ENCODE results near the gene BCL2. TPM values are rescaled to one million over a fixed set of nuclear protein-coding genes. Genes with fewer than 3 reads are reported as not detected.

BCL2 gene
- total RNA-seq, 1 donor from 2014 or later, result 17.3 TPM

- ATAC-seq, result no peak
- H3K4me3 ChIP-seq, result no peak overlapping the region
- intact Hi-C loops (cut with DNase I), result no loop called here
- no peaks in the 10 kb centered on the region for H3K4me1 ChIP-seq
- no peaks in the 10 kb centered on the region for H3K27me3 ChIP-seq
- TF ChIP-seq CTCF (IDR thresholded peaks at IDR 0.05), result no peak
- no peaks in the 10 kb centered on the region for H3K9me3 ChIP-seq
- H3K36me3 ChIP-seq, result no peaks in the 10 kb centered on the region
- DNase-seq, result no peak
- no peak overlapping the region for H3K27ac ChIP-seq
These were observed 136.2 kb downstream of the BCL2 start for GRCh38 chr18:63183378-63183777.

- no peaks in the 10 kb centered on the region for H3K36me3 ChIP-seq
- intact Hi-C loops (cut with DNase I), result no loop called here
- no peak overlapping the region for H3K27ac ChIP-seq
- ATAC-seq (no peak), DNase-seq (no peak)
- H3K9me3 ChIP-seq, result no peaks in the 10 kb centered on the region
- H3K27me3 ChIP-seq, result no peaks in the 10 kb centered on the region
- no peaks in the 10 kb centered on the region for H3K4me1 ChIP-seq
- TF ChIP-seq CTCF (IDR thresholded peaks at IDR 0.05), result no peak
- H3K4me3 ChIP-seq, result no peak overlapping the region
These were observed 136.7 kb downstream of the BCL2 start for GRCh38 chr18:63182861-63183260.

GRCh38 chr18:63182310-63182772, 137.2 kb downstream of the BCL2 start:
- DNase-seq (no peak), ATAC-seq (no peak)
- H3K4me3 ChIP-seq, result no peak overlapping the region
- intact Hi-C loops (cut with DNase I), result no loop called here
- no peak overlapping the region for H3K27ac ChIP-seq
- H3K36me3 ChIP-seq, result no peaks in the 10 kb centered on the region
- no peak for TF ChIP-seq CTCF (IDR thresholded peaks at IDR 0.05)
- H3K4me1 ChIP-seq, result no peaks in the 10 kb centered on the region
- no peaks in the 10 kb centered on the region for H3K27me3 ChIP-seq
- H3K9me3 ChIP-seq, result no peaks in the 10 kb centered on the region

- Histone ChIP-seq H3K27ac (no peak overlapping the region), H3K4me1 (no peaks in the 10 kb centered on the region)
- intact Hi-C loops (cut with DNase I), result no loop called here
These were observed 137.8 kb downstream of the BCL2 start for GRCh38 chr18:63181706-63182309.

GRCh38 chr18:63180971-63181376, 138.6 kb downstream of the BCL2 start:
- H3K4me1 ChIP-seq, result no peaks in the 10 kb centered on the region
- ATAC-seq, result no peak
- no peaks in the 10 kb centered on the region for H3K27me3 ChIP-seq
- DNase-seq, result no peak
- H3K9me3 ChIP-seq, result no peaks in the 10 kb centered on the region
- no peaks in the 10 kb centered on the region for H3K36me3 ChIP-seq
- H3K4me3 ChIP-seq, result no peak overlapping the region
- no peak overlapping the region for H3K27ac ChIP-seq
- TF ChIP-seq CTCF (IDR thresholded peaks at IDR 0.05), result no peak
- intact Hi-C loops (cut with DNase I), result no loop called here

More at GRCh38 chr18:63181706-63182309, 137.8 kb downstream of the BCL2 start:
- Histone ChIP-seq H3K9me3 (no peaks in the 10 kb centered on the region), H3K27me3 (no peaks in the 10 kb centered on the region), H3K4me3 (no peak overlapping the region), H3K36me3 (no peaks in the 10 kb centered on the region)
- TF ChIP-seq CTCF (IDR thresholded peaks at IDR 0.05), result no peak
- DNase-seq, result no peak
- ATAC-seq, result no peak

- intact Hi-C loops (cut with DNase I), result no loop called here
- Histone ChIP-seq H3K27ac (no peak overlapping the region), H3K36me3 (no peaks in the 10 kb centered on the region), H3K4me3 (no peak overlapping the region), H3K9me3 (no peaks in the 10 kb centered on the region), H3K4me1 (no peaks in the 10 kb centered on the region), H3K27me3 (no peaks in the 10 kb centered on the region)
- DNase-seq, result no peak
- TF ChIP-seq CTCF (IDR thresholded peaks at IDR 0.05), result no peak
- ATAC-seq, result no peak
These were observed 139.2 kb downstream of the BCL2 start for GRCh38 chr18:63180321-63180720.
